ENCODE data around the gene LZTR1. TPM values are rescaled to one million over a fixed set of nuclear protein-coding genes. Genes with fewer than 3 reads are reported as not detected.

The LZTR1 gene
- total RNA-seq, 1 donor: 53.5 TPM

DNA sequence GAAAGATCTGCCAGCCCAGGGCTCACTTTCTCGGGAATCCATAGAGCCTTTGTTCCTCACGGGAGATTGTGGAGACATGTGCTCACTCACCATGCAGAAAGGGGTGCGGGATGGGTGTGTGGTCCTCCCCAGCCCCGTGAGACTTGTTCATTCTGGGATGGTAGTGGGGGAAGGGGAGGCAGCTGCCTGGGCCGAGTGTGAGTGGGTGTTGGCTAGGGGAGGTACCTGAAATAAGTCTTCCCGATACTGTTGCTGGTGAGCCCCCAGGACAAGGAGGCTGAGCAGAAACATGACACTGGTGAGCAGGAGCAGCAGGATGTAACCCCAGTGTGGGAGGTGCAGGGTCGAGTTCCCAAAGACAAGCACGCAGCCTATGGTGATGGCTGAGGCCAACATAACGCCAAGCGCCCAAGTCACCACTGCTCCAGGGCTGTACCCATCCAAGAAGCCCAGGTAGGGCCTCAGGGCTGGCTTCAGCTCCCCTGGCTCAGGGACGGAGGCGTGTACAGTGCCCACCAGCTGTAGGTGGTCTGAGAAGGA lies 47.5 kb downstream of the LZTR1 start:
- TF ChIP-seq, protein P1, sequence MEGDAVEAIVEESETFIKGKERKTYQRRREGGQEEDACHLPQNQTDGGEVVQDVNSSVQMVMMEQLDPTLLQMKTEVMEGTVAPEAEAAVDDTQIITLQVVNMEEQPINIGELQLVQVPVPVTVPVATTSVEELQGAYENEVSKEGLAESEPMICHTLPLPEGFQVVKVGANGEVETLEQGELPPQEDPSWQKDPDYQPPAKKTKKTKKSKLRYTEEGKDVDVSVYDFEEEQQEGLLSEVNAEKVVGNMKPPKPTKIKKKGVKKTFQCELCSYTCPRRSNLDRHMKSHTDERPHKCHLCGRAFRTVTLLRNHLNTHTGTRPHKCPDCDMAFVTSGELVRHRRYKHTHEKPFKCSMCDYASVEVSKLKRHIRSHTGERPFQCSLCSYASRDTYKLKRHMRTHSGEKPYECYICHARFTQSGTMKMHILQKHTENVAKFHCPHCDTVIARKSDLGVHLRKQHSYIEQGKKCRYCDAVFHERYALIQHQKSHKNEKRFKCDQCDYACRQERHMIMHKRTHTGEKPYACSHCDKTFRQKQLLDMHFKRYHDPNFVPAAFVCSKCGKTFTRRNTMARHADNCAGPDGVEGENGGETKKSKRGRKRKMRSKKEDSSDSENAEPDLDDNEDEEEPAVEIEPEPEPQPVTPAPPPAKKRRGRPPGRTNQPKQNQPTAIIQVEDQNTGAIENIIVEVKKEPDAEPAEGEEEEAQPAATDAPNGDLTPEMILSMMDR (IDR thresholded peaks at IDR 0.05; ENCODE audit: insufficient read depth, low read length): no peak
- DNase-seq (ENCODE audit: low read depth): no peak
- H3K4me3 ChIP-seq (ENCODE audit: low read depth, low read length): no peak overlapping the region

DNA sequence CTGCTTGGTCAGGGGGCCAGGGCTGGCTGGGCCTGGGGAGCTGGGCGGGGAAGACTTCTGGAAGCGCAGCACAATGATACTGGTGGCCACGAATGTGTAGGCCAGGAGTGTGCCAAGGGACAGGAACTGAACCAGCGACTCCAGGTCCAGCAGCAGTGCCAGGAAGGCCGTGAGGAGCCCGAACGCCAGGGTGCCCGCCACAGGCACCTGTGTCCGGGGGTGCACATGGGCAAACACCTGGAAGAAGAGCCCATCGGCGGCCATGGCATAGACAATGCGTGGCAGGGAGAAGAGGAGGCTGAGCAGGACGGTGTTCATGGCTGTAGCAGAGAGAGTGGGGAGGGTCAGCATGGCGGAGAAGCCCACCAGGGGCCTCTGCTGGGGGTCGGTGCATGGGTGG lies 47.9 kb downstream of the LZTR1 start:
- no peak overlapping the region for H3K4me3 ChIP-seq (ENCODE audit: low read depth, low read length)
- TF ChIP-seq, protein P1 (IDR thresholded peaks at IDR 0.05; ENCODE audit: insufficient read depth, low read length): no peak
- DNase-seq (ENCODE audit: low read depth): no peak

DNA sequence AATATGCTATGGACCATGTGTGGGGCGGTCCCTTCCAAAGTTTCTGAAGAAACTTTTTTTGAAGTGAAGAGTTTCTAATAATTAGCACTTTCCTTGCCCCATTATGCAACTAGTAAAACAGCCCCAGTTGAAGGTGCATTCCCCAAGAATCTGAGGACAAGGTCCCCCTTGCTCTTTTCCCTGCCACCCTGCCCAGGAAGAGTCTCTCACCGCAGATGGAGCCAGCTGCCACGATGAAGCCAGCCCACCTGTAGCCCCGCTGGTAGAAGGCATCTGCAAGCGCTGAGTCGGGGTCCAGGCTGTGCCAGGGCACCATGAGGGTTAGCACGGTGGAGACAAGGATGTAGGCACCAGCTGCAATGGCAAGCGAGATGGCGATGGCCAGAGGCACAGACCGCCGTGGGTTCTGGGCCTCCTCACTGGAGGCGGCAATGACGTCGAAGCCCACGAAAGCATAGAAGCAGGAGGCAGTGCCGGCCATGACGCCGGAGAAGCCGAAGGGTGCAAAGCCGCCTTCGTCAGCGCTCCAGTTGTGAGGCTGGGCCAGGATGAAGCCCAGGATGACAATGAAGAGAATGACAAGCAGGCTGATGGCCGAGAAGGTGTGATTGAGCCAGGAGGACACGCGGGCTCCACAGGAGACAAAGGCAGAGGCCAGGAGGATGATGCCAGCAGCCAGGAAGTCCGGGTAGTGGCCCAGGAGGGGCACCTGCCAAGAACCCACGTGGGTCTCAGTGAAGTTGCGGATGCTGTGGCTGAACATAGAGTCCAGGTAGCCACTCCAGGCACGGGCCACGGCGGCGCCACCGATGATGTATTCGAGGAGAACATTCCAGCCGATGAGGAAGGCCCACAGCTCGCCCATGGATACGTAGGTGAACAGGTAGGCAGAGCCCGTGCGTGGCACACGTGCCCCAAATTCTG lies 48.8 kb downstream of the LZTR1 start:
- no peak overlapping the region for H3K4me3 ChIP-seq (ENCODE audit: low read depth, low read length)
- no peak for DNase-seq (ENCODE audit: low read depth)
- TF ChIP-seq, protein P1 (IDR thresholded peaks at IDR 0.05; ENCODE audit: insufficient read depth, low read length): no peak

DNA sequence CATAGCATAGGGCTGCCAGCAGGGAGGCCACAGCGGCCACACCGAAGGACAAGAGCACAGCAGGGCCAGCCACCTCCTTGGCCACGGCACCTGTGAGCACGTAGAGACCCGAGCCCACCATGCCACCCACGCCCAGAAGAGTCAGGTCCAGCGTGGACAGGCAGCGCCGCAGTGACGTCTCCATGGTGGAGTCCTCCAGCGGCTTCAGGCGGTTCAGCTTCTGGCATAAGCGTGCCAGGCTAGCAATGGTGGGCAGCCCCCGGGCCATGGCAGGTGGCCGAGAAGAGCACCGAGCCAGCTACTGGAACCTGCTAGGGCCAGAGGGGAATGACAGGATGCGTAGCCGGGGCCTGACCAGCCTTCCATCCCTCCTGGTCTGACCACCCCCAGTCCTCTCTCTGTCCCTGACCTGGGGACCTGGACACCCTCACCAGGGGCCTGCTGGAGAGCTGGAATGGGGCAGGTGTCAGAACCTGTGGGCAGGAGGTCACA lies 49.5 kb downstream of the LZTR1 start:
- DNase-seq (ENCODE audit: low read depth): no peak
- H3K4me3 ChIP-seq (ENCODE audit: low read depth, low read length): no peak overlapping the region
- TF ChIP-seq, protein P1 (IDR thresholded peaks at IDR 0.05; ENCODE audit: insufficient read depth, low read length): no peak

DNA sequence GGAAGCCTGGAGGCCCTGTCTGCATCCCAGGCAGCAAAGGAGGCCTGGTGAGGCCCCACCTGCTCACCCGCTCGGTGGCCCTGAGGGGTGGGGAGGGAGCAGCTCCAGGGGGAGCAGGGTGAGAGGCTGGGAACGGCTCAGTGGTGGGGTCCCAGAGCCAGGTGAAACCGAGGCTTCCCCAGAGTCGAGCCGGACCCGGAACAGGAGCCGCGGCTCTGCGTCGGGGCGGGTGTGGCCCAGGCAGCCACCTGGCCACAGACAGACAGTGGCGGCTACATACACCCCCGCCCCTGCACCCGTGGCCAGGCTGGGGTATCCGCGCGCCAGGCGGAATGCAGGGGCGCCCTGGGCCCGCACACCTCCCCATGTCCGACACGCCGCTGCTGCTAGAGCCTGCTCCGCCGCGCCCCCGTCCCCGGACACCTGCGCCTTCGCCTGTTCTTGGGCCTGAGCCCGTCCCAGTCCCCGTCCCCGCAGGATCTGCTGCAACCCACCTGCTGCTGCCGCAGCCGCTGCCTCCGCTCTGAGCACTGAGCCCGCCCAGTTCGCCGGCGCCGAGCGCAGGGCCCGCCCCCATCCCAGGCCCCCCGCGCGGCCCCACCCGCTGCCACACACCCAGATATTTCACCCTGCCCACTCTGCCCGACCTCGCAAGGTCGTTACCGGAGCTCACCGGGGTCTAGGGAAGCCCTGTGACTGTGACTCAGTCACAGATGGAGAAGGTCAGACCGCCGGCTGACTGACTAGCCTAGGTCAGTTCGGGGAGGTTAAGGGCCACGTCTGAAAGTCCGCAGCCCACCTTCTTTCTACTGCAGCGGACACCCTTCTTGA lies 50.2 kb downstream of the LZTR1 start, which contains the start of gene SLC7A4:
TSS of gene SLC7A4 (minus strand) at position 525 of the 831 bp plus-strand sequence. CDS start 749 bp downstream, outside the sequence.
- DNase-seq (ENCODE audit: low read depth): no peak
- H3K4me3 ChIP-seq (ENCODE audit: low read depth, low read length): peak within 1 kb of the TSS; percentile 9
- TF ChIP-seq, protein P1 (IDR thresholded peaks at IDR 0.05; ENCODE audit: insufficient read depth, low read length): no peak

DNA sequence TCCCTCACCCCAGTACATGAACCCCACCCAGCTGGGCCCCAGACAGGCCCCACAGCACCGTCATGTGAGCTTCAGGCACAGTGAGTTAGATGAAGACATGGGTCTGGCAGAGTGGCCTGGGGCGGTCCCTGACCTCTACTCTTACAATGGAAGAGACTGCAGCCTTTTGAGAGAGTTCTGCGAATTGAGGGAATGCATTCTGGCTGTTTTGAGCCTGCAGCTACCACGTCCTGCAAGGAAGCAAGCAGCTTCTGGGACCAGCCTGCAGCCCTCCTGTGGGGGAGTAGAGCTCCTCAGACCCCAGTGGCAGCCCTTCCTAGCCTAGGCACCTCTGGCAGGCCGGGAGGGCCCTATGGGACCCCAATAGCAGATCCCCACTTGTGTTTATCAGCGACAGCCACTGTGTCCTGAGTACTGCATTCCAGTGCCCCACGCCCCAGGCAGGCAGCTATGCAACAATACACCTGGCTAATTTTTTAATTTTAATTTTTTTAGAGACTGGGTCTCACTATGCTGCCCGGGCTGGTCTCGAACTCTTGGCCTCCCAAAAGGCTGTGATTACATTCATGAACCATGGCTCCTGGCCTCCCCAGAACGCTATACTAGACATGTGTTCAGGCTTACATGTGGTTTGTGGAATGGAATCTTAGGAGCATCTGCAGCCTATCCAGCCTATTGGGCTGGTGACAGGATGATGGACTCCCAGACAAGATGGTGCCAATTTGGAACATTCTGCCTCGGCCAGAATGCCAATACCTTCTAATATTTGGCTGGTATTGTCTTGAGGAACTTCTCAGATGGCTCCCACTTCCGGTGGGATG lies 51.0 kb downstream of the LZTR1 start:
- no peak overlapping the region for H3K4me3 ChIP-seq (ENCODE audit: low read depth, low read length)
- TF ChIP-seq, protein P1 (IDR thresholded peaks at IDR 0.05; ENCODE audit: insufficient read depth, low read length): no peak
- DNase-seq (ENCODE audit: low read depth): no peak
